Esophagus muscularis mucosa (tissue), 4 donors: ENCODE results near the gene ZNF484. TPM values are rescaled to one million over a fixed set of nuclear protein-coding genes. Genes with fewer than 3 reads are reported as not detected.
"Not testable (repeated sequence)": the region's sequence is repeated elsewhere in the genome, so short reads cannot be mapped to it uniquely, and the experiment has no call there.

Experiments
- DNase-seq: peaks from one replicate; pipeline ENCODE4 v3.0.0-alpha.2; 2017; ENCODE audit errors: extremely low spot score
- H3K27ac ChIP-seq, 4 donors: fragments of 200-600 bp; sonication (generic); replicated peaks in 1 of 4; 1 replicate in 3 of 4; 2 replicates in 1 of 4; pipeline ENCODE4 v1.5.1; 2016 to 2019; ENCODE audit warnings: mild to moderate bottlenecking in 1 of 4
- H3K27me3 ChIP-seq, 4 donors: fragments of 200-600 bp; sonication (generic); one replicate each; pipeline versions ENCODE4 v1.5.1 to v1.6.0; 2016 to 2019
- H3K36me3 ChIP-seq, 4 donors: fragments of 200-600 bp; sonication (generic); one replicate each; pipeline ENCODE4 v1.5.1; 2016 to 2019
- H3K4me1 ChIP-seq, 4 donors: fragments of 200-600 bp; sonication (generic); one replicate each; pipeline ENCODE4 v1.5.1; 2016 to 2019
- H3K4me3 ChIP-seq, 4 donors: fragments of 200-600 bp; sonication (generic); 1 replicate in 2 of 4; 2 replicates in 2 of 4; pipeline ENCODE4 v1.5.1; 2016 to 2019; ENCODE audit warnings: mild to moderate bottlenecking in 4 of 4, moderate library complexity in 1 of 4
- H3K9me3 ChIP-seq, 4 donors: fragments of 200-600 bp; sonication (generic); 1 replicate in 3 of 4; 2 replicates in 1 of 4; pipeline ENCODE4 v1.5.1; 2016 to 2019
- EP300 ChIP-seq: sonication (generic); formaldehyde crosslinking; IDR thresholded peaks from one replicate; pipeline ENCODE4 v1.6.1; 2017; ENCODE audit warnings: antibody characterized with exemption
- POLR2A ChIP-seq: fragments of 450-650 bp; IDR thresholded peaks from one replicate; pipeline ENCODE4 v1.6.1; 2017; ENCODE audit warnings: antibody characterized with exemption, moderate library complexity, mild to moderate bottlenecking, low read depth
- POLR2AphosphoS5 ChIP-seq, 2 donors: sonication (generic); formaldehyde crosslinking; IDR thresholded peaks; one replicate each; pipeline ENCODE4 v1.6.1; 2017; ENCODE audit warnings: antibody characterized with exemption in 2 of 2
- WGBS: methylation state at CpG from one replicate; pipeline ENCODE4 v1.1.5; 2018; 5-methylcytosine and 5-hydroxymethylcytosine counted together
- intact Hi-C: fragments of 100-400 bp; cut with DNase I; formaldehyde crosslinking; loops from one replicate; pipeline ENCODE4 v1.15.1; 2023
- total RNA-seq, 4 donors: library from RNA; depleted of rRNA; stranded (reverse); fragments of >200 nt; gene quantifications; one replicate each; pipeline versions ENCODE4 v1.1.0 to v1.2.1, GENCODE V29; 2016
- TF ChIP-seq, protein P1 (sequence below), 3 experiments: fragments of 200-600 bp in 2 of 3; fragments of 450-650 bp in 1 of 3; sonication (generic) in 2 of 3; IDR thresholded peaks; one replicate each; pipeline ENCODE4 v1.5.1; 2017 to 2019; ENCODE audit warnings: antibody characterized with exemption in 3 of 3, mild to moderate bottlenecking in 2 of 3, moderate library complexity in 1 of 3

ZNF484 gene
- 10 to 100 TPM in 1 of 4 donors, 1 to 10 TPM in 3; 8.9 to 11.4 (median 9.9) TPM for total RNA-seq

- Histone ChIP-seq H3K27me3 (no peaks in the 10 kb centered on the region), H3K4me3 (peak within 1 kb of the TSS; percentile 56 to 78 (median 73)), H3K9me3 (no peaks in the 10 kb centered on the region), H3K36me3 (peaks cover 0 to 5% (median 0%) of the 10 kb centered on the region in 4 donors), H3K4me1 (peaks cover 10 to 18% (median 14%) of the 10 kb centered on the region in 4 donors), H3K27ac (peak within 1 kb of the TSS; percentile 73 to 84 (median 78))
- intact Hi-C loops, result no loop called here
- WGBS, result 16% methylated on average over 28 of the region's 28 CpGs
- no peak for TF ChIP-seq EP300
- TF ChIP-seq POLR2AphosphoS5 (IDR thresholded peaks at IDR 0.05), result peak; percentile 80 to 91
- DNase-seq, result peak; percentile 98
These were observed at the start of gene ZNF484 for GRCh38 chr9:92877531-92878430. Gene ZNF484, minus strand, starts transcription at chr9:92878038. Its CDS starts 3,009 bp downstream, at chr9:92875029.

GRCh38 chr9:92920437-92920836 lies 42.6 kb upstream of the ZNF484 start:
- Histone ChIP-seq H3K4me1 (no peaks in the 10 kb centered on the region), H3K4me3 (no peak overlapping the region), H3K36me3 (no peaks in the 10 kb centered on the region), H3K27me3 (no peaks in the 10 kb centered on the region), H3K27ac (no peak overlapping the region), H3K9me3 (no peaks in the 10 kb centered on the region)
- TF ChIP-seq POLR2AphosphoS5 (IDR thresholded peaks at IDR 0.05) (no peak), EP300 (no peak), POLR2A (no peak)
- TF ChIP-seq, protein P1, sequence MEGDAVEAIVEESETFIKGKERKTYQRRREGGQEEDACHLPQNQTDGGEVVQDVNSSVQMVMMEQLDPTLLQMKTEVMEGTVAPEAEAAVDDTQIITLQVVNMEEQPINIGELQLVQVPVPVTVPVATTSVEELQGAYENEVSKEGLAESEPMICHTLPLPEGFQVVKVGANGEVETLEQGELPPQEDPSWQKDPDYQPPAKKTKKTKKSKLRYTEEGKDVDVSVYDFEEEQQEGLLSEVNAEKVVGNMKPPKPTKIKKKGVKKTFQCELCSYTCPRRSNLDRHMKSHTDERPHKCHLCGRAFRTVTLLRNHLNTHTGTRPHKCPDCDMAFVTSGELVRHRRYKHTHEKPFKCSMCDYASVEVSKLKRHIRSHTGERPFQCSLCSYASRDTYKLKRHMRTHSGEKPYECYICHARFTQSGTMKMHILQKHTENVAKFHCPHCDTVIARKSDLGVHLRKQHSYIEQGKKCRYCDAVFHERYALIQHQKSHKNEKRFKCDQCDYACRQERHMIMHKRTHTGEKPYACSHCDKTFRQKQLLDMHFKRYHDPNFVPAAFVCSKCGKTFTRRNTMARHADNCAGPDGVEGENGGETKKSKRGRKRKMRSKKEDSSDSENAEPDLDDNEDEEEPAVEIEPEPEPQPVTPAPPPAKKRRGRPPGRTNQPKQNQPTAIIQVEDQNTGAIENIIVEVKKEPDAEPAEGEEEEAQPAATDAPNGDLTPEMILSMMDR (IDR thresholded peaks at IDR 0.05), result no peak
- 100% methylated on average over 1 of the region's 1 CpG for WGBS
- no peak for DNase-seq
- intact Hi-C loops, result no loop called here

DNA sequence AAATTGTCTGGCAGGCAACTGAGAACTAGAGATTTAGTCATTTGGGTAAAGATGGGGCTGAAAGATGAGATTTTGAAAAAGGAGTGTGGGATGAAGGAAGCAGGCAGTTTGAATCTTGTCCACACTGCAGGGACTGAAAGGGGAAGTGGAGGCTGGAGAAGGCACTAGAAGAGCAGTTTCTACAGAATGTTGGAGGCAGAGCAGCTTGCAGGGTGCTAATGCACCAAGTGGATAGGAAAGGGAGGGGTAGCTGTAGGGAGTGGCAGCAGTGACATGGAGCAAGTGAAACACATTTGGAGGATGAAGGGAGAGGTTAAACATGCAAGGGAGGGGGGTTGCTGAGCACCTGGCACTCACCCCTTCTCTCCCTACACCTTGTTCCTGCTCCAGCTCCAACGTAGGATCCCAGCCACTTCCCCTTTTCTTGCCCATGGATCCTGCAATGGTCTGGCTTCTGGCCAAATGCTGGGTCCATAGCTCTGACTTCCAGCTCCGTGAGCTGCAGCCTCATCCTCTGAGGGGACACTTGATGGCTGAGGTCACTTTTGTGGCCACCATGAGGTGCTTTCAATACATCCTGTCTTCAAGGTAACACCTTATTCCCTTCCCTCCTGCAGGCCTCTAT lies 39.5 kb upstream of the ZNF484 start:
- no peak for DNase-seq
- H3K4me1 ChIP-seq, result peaks cover 0 to under 1% (median 0%) of the 10 kb centered on the region in 4 donors
- no peak overlapping the region for H3K27ac ChIP-seq
- H3K9me3 ChIP-seq, result no peaks in the 10 kb centered on the region
- no peak overlapping the region for H3K4me3 ChIP-seq
- 50% methylated on average over 2 of the region's 2 CpGs for WGBS
- H3K27me3 ChIP-seq, result peaks cover 0 to 24% (median 0%) of the 10 kb centered on the region in 4 donors
- H3K36me3 ChIP-seq, result no peaks in the 10 kb centered on the region
- intact Hi-C loops, result no loop called here
- TF ChIP-seq EP300, result no peak
- no peak for TF ChIP-seq POLR2AphosphoS5 (IDR thresholded peaks at IDR 0.05)
- TF ChIP-seq, protein P1 (IDR thresholded peaks at IDR 0.05), result no peak
- no peak for TF ChIP-seq POLR2A

- intact Hi-C loops, result no loop called here
- H3K36me3 ChIP-seq, result no peaks in the 10 kb centered on the region
- 52% methylated on average over 11 of the region's 11 CpGs for WGBS
- DNase-seq, result no peak
- no peak overlapping the region for H3K27ac ChIP-seq
- H3K4me1 ChIP-seq, result peaks cover 0 to 6% (median 5%) of the 10 kb centered on the region in 4 donors
- H3K4me3 ChIP-seq, result no peak overlapping the region
- TF ChIP-seq POLR2AphosphoS5 (IDR thresholded peaks at IDR 0.05), result no peak
- no peak for TF ChIP-seq POLR2A
- TF ChIP-seq, protein P1 (IDR thresholded peaks at IDR 0.05), result no peak
- no peak for TF ChIP-seq EP300
- H3K9me3 ChIP-seq, result no peaks in the 10 kb centered on the region
- H3K27me3 ChIP-seq, result peaks cover 0 to 52% (median 0%) of the 10 kb centered on the region in 4 donors
These were observed 34.0 kb upstream of the ZNF484 start for GRCh38 chr9:92911511-92912475.

DNA sequence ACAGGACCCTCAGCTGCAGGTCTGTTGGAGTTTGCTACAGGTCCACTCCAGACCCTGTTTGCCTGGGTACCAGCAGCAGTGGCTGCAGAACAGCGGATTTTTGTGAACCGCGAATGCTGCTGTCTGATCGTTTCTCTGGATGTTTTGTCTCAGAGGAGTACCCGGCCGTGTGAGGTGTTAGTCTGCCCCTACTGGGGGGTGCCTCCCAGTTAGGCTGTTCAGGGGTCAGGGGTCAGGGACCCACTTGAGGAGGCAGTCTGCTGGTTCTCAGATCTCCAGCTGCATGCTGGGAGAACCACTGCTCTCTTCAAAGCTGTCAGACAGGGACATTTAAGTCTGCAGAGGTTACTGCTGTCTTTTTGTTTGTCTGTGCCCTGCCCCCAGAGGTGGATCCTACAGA lies 27.3 kb upstream of the ZNF484 start:
- H3K4me3 ChIP-seq, H3K4me1 ChIP-seq, intact Hi-C loops, DNase-seq, H3K9me3 ChIP-seq, H3K36me3 ChIP-seq, H3K27ac ChIP-seq: not testable (repeated sequence)
- peaks cover 0 to 18% (median 0%) of the 10 kb centered on the region in 4 donors for H3K27me3 ChIP-seq
- 73% methylated on average over 6 of the region's 6 CpGs for WGBS
